Neuronal stem cell (in vitro differentiated cells): ENCODE measurements around the gene ARHGAP26.

Source experiments
- DNase-seq: peaks from one replicate; pipeline ENCODE4 v3.0.0-alpha.2; 2013; ENCODE audit warnings: low spot score
- H2AFZ ChIP-seq: one replicate; pipeline ENCODE4 v1.6.1; 2013; ENCODE audit warnings: mild to moderate bottlenecking, low read length, inconsistent platforms
- H2AK5ac ChIP-seq: 2 replicates; pipeline ENCODE4 v1.6.1; 2013; ENCODE audit warnings: low read depth, mild to moderate bottlenecking, inconsistent platforms, low read length, moderate library complexity, mixed read lengths
- H2BK120ac ChIP-seq: 2 replicates; pipeline ENCODE4 v1.6.1; 2013; ENCODE audit warnings: low read depth, mild to moderate bottlenecking, inconsistent platforms, low read length, moderate library complexity, mixed read lengths
- H2BK12ac ChIP-seq: one replicate; pipeline ENCODE4 v1.6.1; 2013; ENCODE audit warnings: low read length, inconsistent platforms
- H2BK15ac ChIP-seq: 2 replicates; pipeline ENCODE4 v1.6.1; 2013; ENCODE audit warnings: mild to moderate bottlenecking, low read length, inconsistent platforms, mixed read lengths
- H2BK5ac ChIP-seq: one replicate; pipeline ENCODE4 v1.6.1; 2013; ENCODE audit warnings: inconsistent platforms, mild to moderate bottlenecking, low read length, moderate library complexity
- H3K14ac ChIP-seq: one replicate; pipeline ENCODE4 v1.6.1; 2013; ENCODE audit warnings: low read length, inconsistent platforms
- H3K18ac ChIP-seq: 2 replicates; pipeline ENCODE4 v1.6.1; 2013; ENCODE audit warnings: low read length, inconsistent platforms
- H3K23ac ChIP-seq: 2 replicates; pipeline ENCODE4 v1.6.1; 2013; ENCODE audit warnings: low read depth, mild to moderate bottlenecking, mixed read lengths, low read length, inconsistent platforms; ENCODE audit not compliant: poor library complexity
- H3K27ac ChIP-seq: replicated peaks from 3 replicates; pipeline ENCODE4 v1.5.1; 2013; ENCODE audit warnings: low read length, inconsistent platforms
- H3K27me3 ChIP-seq, 3 experiments: 2 replicates each; pipeline ENCODE4 v1.6.1; 2013; ENCODE audit warnings: low read length in 3 of 3, mild to moderate bottlenecking in 2 of 3, inconsistent platforms in 1 of 3, low read depth in 1 of 3, mixed read lengths in 1 of 3, moderate library complexity in 1 of 3; ENCODE audit not compliant: control insufficient read depth in 3 of 3, insufficient read depth in 3 of 3
- H3K36me3 ChIP-seq, 2 donors: replicated peaks in 1 of 2; 2 replicates each; pipeline ENCODE4 v1.6.1; 2013; ENCODE audit warnings: low read length in 2 of 2; ENCODE audit not compliant: control insufficient read depth in 2 of 2, insufficient read depth in 2 of 2
- H3K4ac ChIP-seq: 2 replicates; pipeline ENCODE4 v1.6.1; 2013; ENCODE audit warnings: inconsistent platforms, mild to moderate bottlenecking, low read length, moderate library complexity
- H3K4me1 ChIP-seq, 2 donors: 1 replicate in 1 of 2; 2 replicates in 1 of 2; pipeline ENCODE4 v1.6.1; 2013; ENCODE audit warnings: low read length in 2 of 2, low read depth in 1 of 2; ENCODE audit not compliant: control insufficient read depth in 2 of 2, insufficient read depth in 1 of 2
- H3K4me2 ChIP-seq: one replicate; pipeline ENCODE4 v1.6.1; 2013; ENCODE audit warnings: mild to moderate bottlenecking, low read length, inconsistent platforms; ENCODE audit not compliant: insufficient read depth, poor library complexity, severe bottlenecking
- H3K4me3 ChIP-seq, 2 donors: 2 replicates each; pipeline ENCODE4 v1.5.1; 2013; ENCODE audit warnings: low read length in 2 of 2, mild to moderate bottlenecking in 2 of 2, inconsistent platforms in 1 of 2, moderate library complexity in 1 of 2
- H3K79me1 ChIP-seq: one replicate; pipeline ENCODE4 v1.6.1; 2013; ENCODE audit warnings: low read depth, mild to moderate bottlenecking, inconsistent platforms, low read length, moderate library complexity
- H3K9ac ChIP-seq: one replicate; pipeline ENCODE4 v1.6.1; 2013; ENCODE audit warnings: mild to moderate bottlenecking, low read depth, low read length, inconsistent platforms; ENCODE audit not compliant: poor library complexity
- H3K9me3 ChIP-seq, 2 donors: replicated peaks in 1 of 2; 2 replicates each; pipeline versions ENCODE3 to v1.6.1; 2013; ENCODE audit warnings: low read length in 2 of 2, mild to moderate bottlenecking in 2 of 2, inconsistent platforms in 1 of 2, low read depth in 1 of 2, mixed read lengths in 1 of 2, moderate library complexity in 1 of 2; ENCODE audit not compliant: control insufficient read depth in 2 of 2, insufficient read depth in 1 of 2
- H4K8ac ChIP-seq: one replicate; pipeline ENCODE4 v1.6.1; 2013; ENCODE audit warnings: low read depth, mild to moderate bottlenecking, inconsistent platforms, low read length, moderate library complexity
- H4K91ac ChIP-seq: one replicate; pipeline ENCODE4 v1.6.1; 2013; ENCODE audit warnings: low read length, low read depth, mild to moderate bottlenecking, inconsistent platforms; ENCODE audit not compliant: poor library complexity
- WGBS, 2 donors: extraction: QIAGEN DNeasy Blood & Tissue Kit; methylation state at CpG; one replicate each; pipeline ENCODE4 v1.1.7; 2013; ENCODE audit warnings: missing lambda C conversion rate in 2 of 2, mixed read lengths in 1 of 2; ENCODE audit not compliant: insufficient read length in 2 of 2, insufficient replicate concordance in 1 of 2; ENCODE audit errors: extremely low coverage in 2 of 2; 5-methylcytosine and 5-hydroxymethylcytosine counted together

ARHGAP26 gene

DNA sequence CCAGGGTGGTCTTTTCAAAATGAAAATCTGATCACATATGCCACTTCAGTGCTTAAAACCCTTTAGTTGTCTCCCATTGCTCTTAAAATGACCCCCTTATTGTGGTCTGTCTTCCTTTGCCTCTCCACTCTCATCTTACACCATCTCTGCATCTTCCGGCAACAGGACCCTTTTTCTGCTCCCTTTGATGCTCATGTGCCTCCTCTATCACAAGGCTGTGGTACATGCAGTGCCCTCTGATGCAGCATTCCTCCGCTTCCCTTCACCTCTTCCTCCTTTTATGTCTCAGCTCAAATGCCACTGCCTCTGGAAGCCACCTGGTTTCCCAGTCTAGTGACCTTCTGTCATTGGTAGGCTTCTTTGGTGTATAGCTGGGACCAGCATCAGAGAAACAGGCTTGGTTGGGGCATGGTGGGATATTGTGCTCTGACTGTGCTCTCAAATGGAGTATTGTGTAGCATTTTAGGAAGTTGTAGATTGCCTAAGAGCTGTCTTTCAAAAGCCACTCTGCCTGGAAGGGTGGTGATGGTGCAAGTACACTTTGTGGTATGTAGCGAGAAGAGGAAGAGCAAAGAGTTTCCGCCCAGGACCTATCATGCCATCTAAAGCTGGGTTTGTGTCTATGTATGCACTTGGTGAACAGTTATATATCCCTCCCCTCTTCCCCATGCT, 28.1 kb downstream of the ARHGAP26 start:
- Histone ChIP-seq H2AFZ (no peak overlapping the region), H3K27ac (no peak overlapping the region), H4K91ac (no peak overlapping the region), H3K23ac (no peak overlapping the region), H2BK120ac (no peak overlapping the region), H2BK15ac (no peak overlapping the region), H3K9ac (no peak overlapping the region), H3K18ac (no peak overlapping the region), H4K8ac (no peak overlapping the region), H2BK5ac (no peak overlapping the region), H2AK5ac (no peak overlapping the region), H3K4me2 (no peak overlapping the region), H3K14ac (no peak overlapping the region), H3K27me3 (no peaks in the 10 kb centered on the region), H3K79me1 (peaks cover 2% of the 10 kb centered on the region), H3K4me3 (no peak overlapping the region), H3K4me1 (peaks cover 0 to 8% of the 10 kb centered on the region in 2 donors), H3K36me3 (no peaks in the 10 kb centered on the region), H3K9me3 (no peaks in the 10 kb centered on the region), H2BK12ac (no peak overlapping the region), H3K4ac (no peak overlapping the region)
- no peak for DNase-seq
- no CpG with 5 or more reads among the region's 4 CpGs for WGBS, 2 donors

DNA sequence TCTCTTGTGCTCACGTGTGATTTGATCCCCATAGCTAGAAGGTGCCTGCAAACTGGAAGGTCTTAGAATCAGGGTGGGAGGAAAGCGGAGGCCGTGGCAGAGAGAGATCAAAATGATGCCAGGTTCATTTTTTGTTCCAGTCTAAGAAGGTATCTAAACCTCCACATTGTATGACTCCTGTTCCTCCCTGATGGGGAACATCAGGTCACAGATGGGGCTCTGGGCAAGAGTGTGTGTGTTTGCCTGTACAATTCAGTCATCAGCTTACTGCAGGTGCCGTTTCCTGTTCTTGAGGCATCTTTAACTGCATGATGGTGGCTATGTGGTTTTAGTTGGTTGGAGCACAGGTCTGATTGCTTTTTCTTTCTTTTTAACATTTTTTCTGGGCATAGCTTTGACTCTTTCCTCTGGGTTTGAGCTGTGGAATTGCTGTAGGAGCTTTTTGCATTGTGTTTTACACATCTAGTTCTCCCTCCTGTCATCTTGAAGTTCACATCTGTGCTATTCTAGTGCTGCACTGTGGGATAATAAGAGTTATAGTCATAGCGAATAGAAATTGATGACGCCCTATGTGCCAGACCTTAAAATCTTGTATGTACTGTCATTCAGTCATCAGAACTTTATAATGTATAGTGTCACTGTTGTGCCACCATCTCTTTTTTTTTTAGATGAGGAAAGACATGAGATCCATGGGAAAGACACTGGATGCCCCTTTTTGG, 30.8 kb downstream of the ARHGAP26 start:
- no peak overlapping the region for H3K4ac ChIP-seq
- H3K79me1 ChIP-seq: peaks cover 2% of the 10 kb centered on the region
- H3K36me3 ChIP-seq: no peaks in the 10 kb centered on the region
- H2BK12ac ChIP-seq: no peak overlapping the region
- H2BK5ac ChIP-seq: no peak overlapping the region
- H2BK15ac ChIP-seq: no peak overlapping the region
- no peak overlapping the region for H2AK5ac ChIP-seq
- no peak overlapping the region for H3K9ac ChIP-seq
- H3K4me1 ChIP-seq: peaks cover 3 to 8% of the 10 kb centered on the region in 2 donors
- no peak overlapping the region for H3K23ac ChIP-seq
- H3K14ac ChIP-seq: no peak overlapping the region
- H3K27ac ChIP-seq: no peak overlapping the region
- no peak overlapping the region for H2BK120ac ChIP-seq
- H3K18ac ChIP-seq: no peak overlapping the region
- H4K91ac ChIP-seq: no peak overlapping the region
- no peak overlapping the region for H3K4me3 ChIP-seq
- no peak overlapping the region for H4K8ac ChIP-seq
- H3K27me3 ChIP-seq: no peaks in the 10 kb centered on the region
- no CpG with 5 or more reads among the region's 6 CpGs for whole genome bisulfite sequencing, 2 donors
- H3K4me2 ChIP-seq: no peak overlapping the region
- H3K9me3 ChIP-seq: no peaks in the 10 kb centered on the region
- no peak for DNase-seq
- H2AFZ ChIP-seq: no peak overlapping the region

DNA sequence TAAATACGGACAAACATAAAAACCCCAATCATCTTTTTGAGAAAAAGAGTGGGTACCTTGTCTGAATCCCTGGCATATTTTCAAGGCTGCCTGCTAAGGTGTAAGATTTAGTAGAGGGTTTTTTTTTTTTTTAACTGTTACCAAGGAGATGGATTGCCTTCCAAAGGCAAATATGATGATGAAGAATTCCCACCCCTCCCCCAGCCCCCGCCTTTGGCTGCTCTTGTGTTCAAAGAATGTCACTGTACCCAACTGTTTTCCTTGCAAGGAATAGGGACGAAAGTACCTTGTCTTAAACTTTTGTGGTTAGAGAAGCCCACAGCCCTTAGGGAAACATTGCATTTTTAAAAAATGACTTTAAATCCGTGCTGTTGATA, 31.3 kb downstream of the ARHGAP26 start:
- no peak overlapping the region for H3K27ac ChIP-seq
- no CpG with 5 or more reads among the region's 4 CpGs for WGBS, 2 donors
- no peak overlapping the region for H2BK12ac ChIP-seq
- no peak overlapping the region for H3K14ac ChIP-seq
- no peak overlapping the region for H3K9ac ChIP-seq
- no peaks in the 10 kb centered on the region for H3K27me3 ChIP-seq
- H4K8ac ChIP-seq: no peak overlapping the region
- no peak overlapping the region for H3K4ac ChIP-seq
- H2BK5ac ChIP-seq: no peak overlapping the region
- no peak overlapping the region for H3K4me2 ChIP-seq
- no peaks in the 10 kb centered on the region for H3K9me3 ChIP-seq
- no peak for DNase-seq
- peaks cover 2% of the 10 kb centered on the region for H3K79me1 ChIP-seq
- no peak overlapping the region for H2AFZ ChIP-seq
- no peak overlapping the region for H3K23ac ChIP-seq
- no peak overlapping the region for H3K18ac ChIP-seq
- peaks cover 3 to 8% of the 10 kb centered on the region in 2 donors for H3K4me1 ChIP-seq
- no peak overlapping the region for H2BK120ac ChIP-seq
- H2AK5ac ChIP-seq: no peak overlapping the region
- H3K36me3 ChIP-seq: no peaks in the 10 kb centered on the region
- no peak overlapping the region for H2BK15ac ChIP-seq
- no peak overlapping the region for H3K4me3 ChIP-seq
- no peak overlapping the region for H4K91ac ChIP-seq

DNA sequence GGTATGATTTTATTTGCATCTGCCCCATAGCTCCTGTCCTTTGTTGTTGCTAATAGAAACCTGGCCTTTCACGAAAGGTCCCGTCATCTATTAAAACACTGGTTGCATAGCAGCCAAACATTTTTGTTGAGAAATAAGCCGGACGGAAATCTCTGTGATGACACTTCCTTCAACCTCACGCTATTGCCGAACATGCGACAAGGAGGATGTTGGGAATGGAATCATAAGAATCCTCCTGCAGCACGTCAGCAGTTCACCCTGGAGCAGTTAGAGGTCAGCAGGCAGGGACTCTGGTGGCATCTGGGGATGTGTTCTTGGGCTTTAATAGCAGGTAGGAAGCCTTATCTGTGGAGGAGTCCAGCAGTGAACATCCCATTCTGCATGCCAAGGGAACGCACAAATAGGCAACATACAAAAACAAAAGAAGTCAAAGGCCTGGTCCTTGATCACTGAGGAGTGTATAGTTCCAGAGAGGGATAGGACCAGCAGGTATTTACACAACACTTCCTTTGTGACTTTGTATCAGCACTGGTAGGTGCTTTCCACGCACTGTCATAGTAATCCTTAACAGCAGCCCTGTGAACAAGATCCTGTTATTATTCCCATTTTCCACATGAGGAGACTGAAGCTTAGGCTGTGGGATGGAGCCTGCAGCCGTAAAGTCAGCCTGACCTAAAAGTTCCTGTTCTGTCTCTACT, 33.4 kb downstream of the ARHGAP26 start:
- Histone ChIP-seq H2BK12ac (no peak overlapping the region), H3K27ac (no peak overlapping the region), H3K9ac (no peak overlapping the region), H4K91ac (no peak overlapping the region), H3K4me3 (no peak overlapping the region), H4K8ac (no peak overlapping the region), H2AFZ (no peak overlapping the region), H3K36me3 (no peaks in the 10 kb centered on the region), H2BK15ac (no peak overlapping the region), H3K79me1 (no peaks in the 10 kb centered on the region), H3K23ac (no peak overlapping the region), H2AK5ac (no peak overlapping the region), H3K9me3 (no peaks in the 10 kb centered on the region), H2BK5ac (no peak overlapping the region), H3K4me2 (no peak overlapping the region), H2BK120ac (no peak overlapping the region), H3K18ac (no peak overlapping the region), H3K4ac (no peak overlapping the region), H3K4me1 (peaks cover 3 to 15% of the 10 kb centered on the region in 2 donors), H3K27me3 (no peaks in the 10 kb centered on the region), H3K14ac (no peak overlapping the region)
- no CpG with 5 or more reads among the region's 11 CpGs for whole genome bisulfite sequencing, 2 donors
- no peak for DNase-seq
